T-cell (primary cell): Measurements from ENCODE around the gene CCDC85B. TPM values are rescaled to one million over a fixed set of nuclear protein-coding genes. Genes with fewer than 3 reads are reported as not detected.

Experiments used
- ATAC-seq, 4 experiments: fragments of 200-7000 bp in 3 of 4; fragments of 150-1000 bp in 1 of 4; cut with Tn5 transposase; replicated peaks in 1 of 4; 1 replicate in 3 of 4; 2 replicates in 1 of 4; pipeline ENCODE4 v1.10.0; 2021; ENCODE audit warnings: moderate library complexity in 3 of 4, mild to moderate bottlenecking in 2 of 4, moderate number of reproducible peaks in 1 of 4
- CTCF ChIA-PET, 2 donors: fragments of 300-600 bp; sonication (Branson Sonifier 250); formaldehyde crosslinking; loops; one replicate each; lab custom pipeline; 2022; ENCODE audit warnings: antibody characterized with exemption in 2 of 2; lab: Charles Lee
- POLR2A ChIA-PET, 2 donors: fragments of 300-600 bp; sonication (Branson Sonifier 250); formaldehyde crosslinking; loops; one replicate each; lab custom pipeline; 2022; ENCODE audit warnings: antibody characterized with exemption in 2 of 2; lab: Charles Lee
- DNase-seq, 35 experiments: peaks; one replicate each; pipeline versions ENCODE4 v3.0.0 to v3.0.0-alpha.2; 2013 to 2023
- H3K27ac ChIP-seq: one replicate; pipeline ENCODE4 v1.5.1; 2013; ENCODE audit warnings: low read length
- H3K27me3 ChIP-seq, 2 experiments: replicated peaks in 1 of 2; 1 replicate in 1 of 2; 2 replicates in 1 of 2; pipeline versions ENCODE4 v1.6.1 to v1.7.0; 2013; ENCODE audit warnings: low read length in 1 of 2, mixed read lengths in 1 of 2; ENCODE audit not compliant: control insufficient read depth in 2 of 2, insufficient read depth in 2 of 2; ENCODE audit errors: extremely low read depth in 1 of 2
- H3K36me3 ChIP-seq, 2 donors: 1 replicate in 1 of 2; 2 replicates in 1 of 2; pipeline versions ENCODE4 v1.6.1 to v1.7.0; 2013; ENCODE audit warnings: low read length in 1 of 2; ENCODE audit not compliant: control insufficient read depth in 2 of 2, insufficient read depth in 1 of 2; ENCODE audit errors: extremely low read depth in 1 of 2
- H3K4me1 ChIP-seq, 2 experiments: 1 replicate in 1 of 2; 2 replicates in 1 of 2; pipeline versions ENCODE4 v1.6.1 to v1.7.0; 2013; ENCODE audit warnings: low read length in 2 of 2, mixed read lengths in 1 of 2; ENCODE audit not compliant: insufficient read depth in 2 of 2, control insufficient read depth in 1 of 2; ENCODE audit errors: extremely low read depth in 1 of 2
- H3K4me3 ChIP-seq, 2 donors: 1 replicate in 1 of 2; 2 replicates in 1 of 2; pipeline versions ENCODE4 v1.5.1 to v1.7.0; 2013; ENCODE audit warnings: mild to moderate bottlenecking in 2 of 2, low read length in 1 of 2, moderate library complexity in 1 of 2; ENCODE audit not compliant: control insufficient read depth in 1 of 2; ENCODE audit errors: extremely low read depth in 1 of 2
- H3K9me3 ChIP-seq: 2 replicates; pipeline ENCODE4 v1.7.0; 2013
- H3K27ac Mint-ChIP-seq, 2 donors: one replicate each; pipeline ENCODE4 v1.8.0; 2020 to 2021; ENCODE audit warnings: mild to moderate bottlenecking in 2 of 2, mixed read lengths in 2 of 2
- H3K27me3 Mint-ChIP-seq, 2 donors: one replicate each; pipeline ENCODE4 v1.8.0; 2021 to 2022; ENCODE audit warnings: mixed read lengths in 2 of 2
- H3K36me3 Mint-ChIP-seq: one replicate; pipeline ENCODE4 v1.8.0; 2021; ENCODE audit warnings: mixed read lengths
- H3K4me1 Mint-ChIP-seq, 3 donors: one replicate each; pipeline ENCODE4 v1.8.0; 2020 to 2022; ENCODE audit warnings: mixed read lengths in 3 of 3, mild to moderate bottlenecking in 1 of 3
- H3K4me3 Mint-ChIP-seq, 3 donors: one replicate each; pipeline ENCODE4 v1.8.0; 2020 to 2022; ENCODE audit warnings: mild to moderate bottlenecking in 3 of 3, mixed read lengths in 3 of 3, moderate library complexity in 3 of 3
- H3K9me3 Mint-ChIP-seq, 3 donors: one replicate each; pipeline ENCODE4 v1.8.0; 2020 to 2022; ENCODE audit warnings: mixed read lengths in 3 of 3
- WGBS: methylation state at CpG from one replicate; pipeline ENCODE4 v1.1.5; 2013; ENCODE audit warnings: missing lambda C conversion rate; ENCODE audit not compliant: insufficient coverage; 5-methylcytosine and 5-hydroxymethylcytosine counted together
- total RNA-seq, 35 experiments: library from RNA in 6 of 35; stranded (reverse) in 6 of 35; fragments of 120-200 nt in 1 of 35; gene quantifications; one replicate each; pipeline versions ENCODE4 v1.2.1 to v1.2.4 and lab custom pipeline; 2013 to 2026

The CCDC85B gene
- total RNA-seq, 5 donors from 2014 or later (not counting 1 experiment from before 2014, with no cell fraction given): 20.3 to 39.0 (median 37.4) TPM

DNA sequence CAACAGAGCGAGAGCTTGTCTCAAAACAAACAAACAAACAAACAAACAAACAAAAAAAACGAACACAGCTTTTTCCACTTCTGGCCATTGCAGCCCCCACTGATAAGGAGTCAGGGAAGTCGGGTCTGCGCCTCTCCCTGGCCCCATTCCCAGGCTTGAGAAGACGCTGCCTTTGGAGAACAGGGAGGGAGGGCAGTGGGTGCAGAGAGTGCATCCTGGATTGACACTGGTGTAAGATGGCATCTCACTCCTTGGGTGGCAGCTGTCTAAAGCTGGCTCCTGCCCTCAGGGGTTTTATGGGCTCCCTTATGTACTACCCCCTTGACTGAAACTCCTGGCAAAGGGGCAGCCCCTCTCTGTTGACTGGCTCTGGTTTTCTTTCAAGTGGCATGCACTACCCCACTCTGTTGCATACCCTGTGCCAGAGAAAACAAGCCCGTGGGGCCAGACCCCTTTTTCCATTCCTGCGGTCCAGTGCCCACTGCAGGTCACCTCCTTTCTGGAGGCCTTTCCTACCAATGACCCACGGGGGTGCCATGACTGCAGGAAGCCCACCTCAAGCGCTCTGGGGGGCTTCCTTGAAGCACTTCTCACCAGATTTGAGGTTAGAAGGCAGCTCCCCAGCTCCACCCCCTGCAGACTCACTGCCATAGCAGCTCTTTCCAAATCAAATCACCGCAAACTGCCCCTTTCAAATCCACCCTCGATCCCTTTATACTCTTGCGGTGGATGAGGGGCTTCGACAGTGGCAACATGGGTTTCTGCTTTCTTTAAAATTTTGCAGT is 41.5 kb downstream of the CCDC85B start:
- H3K27me3 Mint-ChIP-seq: no peaks in the 10 kb centered on the region
- CTCF ChIA-PET: interaction anchor here in 1 of 2 donors (2.1 kb wide), 1 partner anchor 72 kb away, joined by 5 read pairs; the partner anchor contains the start of gene MUS81
- H3K27ac Mint-ChIP-seq: peak overlapping the region; percentile 28 to 49
- no peaks in the 10 kb centered on the region for H3K9me3 Mint-ChIP-seq
- 69% methylated on average over 11 of the region's 13 CpGs for WGBS
- ATAC-seq (no peak), DNase-seq (peak in 1 of 35 experiments; percentile 27)
- Histone ChIP-seq H3K9me3 (no peaks in the 10 kb centered on the region), H3K27me3 (no peaks in the 10 kb centered on the region), H3K4me1 (peaks cover 11 to 40% of the 10 kb centered on the region in 2 experiments), H3K36me3 (no peaks in the 10 kb centered on the region), H3K27ac (no peak overlapping the region), H3K4me3 (no peak overlapping the region)
- H3K4me3 Mint-ChIP-seq: peak overlapping the region in 1 of 3 donors; percentile 27
- H3K36me3 Mint-ChIP-seq: no peaks in the 10 kb centered on the region
- peaks cover 30 to 39% (median 36%) of the 10 kb centered on the region in 3 donors for H3K4me1 Mint-ChIP-seq
- POLR2A ChIA-PET: interaction anchor here in 1 of 2 donors (0.6 kb wide), 1 partner anchor 10 kb away, joined by 3 read pairs; no protein-coding TSS in a partner anchor

DNA sequence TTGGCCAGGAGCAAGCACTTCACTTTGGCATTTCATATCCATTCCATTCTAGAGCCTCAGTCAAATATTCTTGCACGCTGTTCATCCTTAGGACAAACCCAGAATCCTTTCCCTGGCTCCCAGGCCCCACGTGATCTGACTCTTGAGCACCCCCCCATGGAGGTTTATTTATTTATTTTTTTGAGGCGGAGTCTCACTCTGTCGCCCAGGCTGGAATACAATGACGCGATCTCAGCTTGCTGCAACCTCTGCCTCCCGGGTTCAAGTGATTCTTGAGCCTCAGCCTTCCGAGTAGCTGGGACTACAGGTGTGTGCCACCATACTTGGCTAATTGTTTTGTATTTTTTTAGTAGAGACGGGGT is 42.1 kb downstream of the CCDC85B start:
- no peak for DNase-seq
- H3K27me3 ChIP-seq: no peaks in the 10 kb centered on the region
- H3K27me3 Mint-ChIP-seq: no peaks in the 10 kb centered on the region
- H3K4me1 Mint-ChIP-seq: peaks cover 24 to 33% (median 30%) of the 10 kb centered on the region in 3 donors
- peaks cover 10 to 35% of the 10 kb centered on the region in 2 experiments for H3K4me1 ChIP-seq
- no peaks in the 10 kb centered on the region for H3K36me3 Mint-ChIP-seq
- peak overlapping the region in 1 of 2 donors; percentile 28 for H3K27ac Mint-ChIP-seq
- no peak overlapping the region for H3K4me3 Mint-ChIP-seq
- WGBS: 82% methylated on average over 5 of the region's 9 CpGs
- no peak for ATAC-seq
- POLR2A ChIA-PET: interaction anchor here in 1 of 2 donors (0.6 kb wide), 1 partner anchor 11 kb away, joined by 3 read pairs; no protein-coding TSS in a partner anchor
- no peak overlapping the region for H3K4me3 ChIP-seq
- H3K9me3 ChIP-seq: no peaks in the 10 kb centered on the region
- H3K36me3 ChIP-seq: no peaks in the 10 kb centered on the region
- no peak overlapping the region for H3K27ac ChIP-seq
- CTCF ChIA-PET: interaction anchor here (0.9 to 2.1 kb wide), 2 partner anchors 42 to 73 kb away, joined by 3 to 5 read pairs; partner anchors contain the start of genes CCDC85B (in 1 of the 2) and MUS81 (in 1 of the 2)
- no peaks in the 10 kb centered on the region for H3K9me3 Mint-ChIP-seq

DNA sequence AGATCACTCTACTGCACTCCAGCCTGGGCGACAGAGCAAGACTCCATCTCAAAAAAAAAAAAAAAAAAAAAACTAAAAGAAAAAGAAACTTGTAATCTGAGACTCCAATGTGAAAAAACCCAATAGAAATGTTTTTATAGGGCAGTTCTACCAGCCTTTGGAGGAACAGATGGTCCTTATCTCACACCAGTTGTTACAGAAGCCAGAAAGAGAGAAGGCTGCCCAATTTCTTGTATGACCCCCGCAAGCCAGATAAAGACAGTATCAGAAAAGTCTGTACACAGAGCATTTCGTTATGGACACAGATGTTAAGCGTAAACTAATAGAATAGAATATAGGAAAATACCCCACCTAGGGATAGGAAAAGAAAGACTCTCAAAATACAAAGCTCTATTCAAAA is 43.5 kb downstream of the CCDC85B start:
- Histone ChIP-seq H3K36me3 (no peaks in the 10 kb centered on the region), H3K4me1 (peaks cover under 1 to 20% of the 10 kb centered on the region in 2 experiments), H3K27ac (no peak overlapping the region), H3K27me3 (peaks cover 0 to 5% of the 10 kb centered on the region in 2 experiments), H3K9me3 (no peaks in the 10 kb centered on the region), H3K4me3 (no peak overlapping the region)
- Mint-ChIP-seq H3K4me1 (peaks cover 10 to 19% (median 18%) of the 10 kb centered on the region in 3 donors), H3K27ac (no peak overlapping the region), H3K9me3 (no peaks in the 10 kb centered on the region), H3K36me3 (no peaks in the 10 kb centered on the region), H3K27me3 (no peaks in the 10 kb centered on the region), H3K4me3 (no peak overlapping the region)
- ChIA-PET CTCF (no interaction called here), POLR2A (interaction anchor here in 1 of 2 donors (0.7 kb wide), 1 partner anchor 14 kb away, joined by 4 read pairs; no protein-coding TSS in a partner anchor)
- ATAC-seq (no peak), DNase-seq (no peak)
- no CpG with 5 or more reads among the region's 4 CpGs for WGBS

DNA sequence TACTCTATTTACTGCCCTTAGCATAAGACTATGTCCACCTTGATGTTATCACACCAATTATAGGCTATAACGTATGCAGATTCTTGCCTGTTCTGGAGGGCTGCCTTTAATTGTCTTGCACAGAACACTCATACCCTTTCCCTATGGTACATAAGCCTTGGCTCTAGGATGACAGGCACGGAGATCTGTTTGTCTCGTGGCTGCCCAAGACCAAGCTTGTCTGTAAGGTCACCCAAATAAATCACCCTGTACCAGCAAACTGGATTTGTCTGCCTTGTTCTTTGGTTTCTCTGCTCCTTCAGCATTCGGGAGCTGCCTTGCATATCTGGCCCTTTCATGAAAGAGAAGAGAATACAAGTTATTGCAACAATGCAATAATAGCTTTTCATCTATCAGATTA is 47.3 kb downstream of the CCDC85B start:
- no peak for ATAC-seq
- no peak overlapping the region for H3K27ac Mint-ChIP-seq
- 55% methylated on average over 2 of the region's 4 CpGs for WGBS

More for the DNA sequence above, 47.3 kb downstream of the CCDC85B start:
- no peak for DNase-seq
- Histone ChIP-seq H3K36me3 (no peaks in the 10 kb centered on the region), H3K4me3 (no peak overlapping the region), H3K9me3 (no peaks in the 10 kb centered on the region), H3K27ac (no peak overlapping the region), H3K27me3 (peaks cover 0 to 13% of the 10 kb centered on the region in 2 experiments), H3K4me1 (peaks cover 0 to under 1% of the 10 kb centered on the region in 2 experiments)
- H3K4me3 Mint-ChIP-seq: no peak overlapping the region
- H3K4me1 Mint-ChIP-seq: peaks cover 0 to 5% (median 0%) of the 10 kb centered on the region in 3 donors
- H3K27me3 Mint-ChIP-seq: no peaks in the 10 kb centered on the region
- ChIA-PET CTCF (interaction anchor here in 1 of 2 donors (0.6 kb wide), 1 partner anchor 413 kb away, joined by 3 read pairs; the partner anchor contains the start of gene SCYL1), POLR2A (no interaction called here)
- H3K9me3 Mint-ChIP-seq: no peaks in the 10 kb centered on the region
- H3K36me3 Mint-ChIP-seq: no peaks in the 10 kb centered on the region

Other genes with a start within 250 kb of the CCDC85B start
- 100 to 1,000 TPM; 155 to 302 (median 172) TPM for gene RELA, start 227.8 kb upstream of the CCDC85B start, total RNA-seq
- gene KAT5, start 178.4 kb upstream of the CCDC85B start, total RNA-seq: 100 to 1,000 TPM in 4 of 5 donors, 10 to 100 TPM in 1; 99.9 to 111 (median 104) TPM
- gene RNASEH2C, start 169.9 kb upstream of the CCDC85B start, total RNA-seq: 10 to 100 TPM; 35.8 to 77.4 (median 70.7) TPM
- 10 to 100 TPM; 17.7 to 31.6 (median 30.1) TPM for gene AP5B1, start 109.7 kb upstream of the CCDC85B start, total RNA-seq
- under 1 TPM in 2 of 5 donors, not detected in 3; 0.12 to 0.13 TPM for gene OVOL1, start 103.6 kb upstream of the CCDC85B start, total RNA-seq
- gene SNX32, start 56.7 kb upstream of the CCDC85B start, total RNA-seq: 1 to 10 TPM in 4 of 5 donors, under 1 TPM in 1; 0.26 to 1.4 (median 1.2) TPM
- gene CFL1, start 32.5 kb upstream of the CCDC85B start, total RNA-seq: 100 to 1,000 TPM; 584 to 761 (median 636) TPM
- gene MUS81, start 30.2 kb upstream of the CCDC85B start, total RNA-seq: 100 to 1,000 TPM in 2 of 5 donors, 10 to 100 TPM in 3; 55.5 to 118 (median 95.6) TPM
- gene EFEMP2, start 17.9 kb upstream of the CCDC85B start, total RNA-seq: 10 to 100 TPM in 3 of 5 donors, 1 to 10 TPM in 2; 7.0 to 14.1 (median 10.2) TPM
- gene CTSW, start 10.8 kb upstream of the CCDC85B start, total RNA-seq: 100 to 1,000 TPM in 1 of 5 donors, 10 to 100 TPM in 4; 45.3 to 127 (median 66.4) TPM
- 10 to 100 TPM; 30.2 to 47.1 (median 39.2) TPM for gene FIBP, start 2.2 kb upstream of the CCDC85B start, total RNA-seq
- 1 to 10 TPM in 2 of 5 donors, under 1 TPM in 3; 0.49 to 1.6 (median 0.65) TPM for gene FOSL1, start 9.7 kb downstream of the CCDC85B start, total RNA-seq
- gene C11orf68, start 28.4 kb downstream of the CCDC85B start, total RNA-seq: 10 to 100 TPM; 20.5 to 66.7 (median 63.3) TPM
- 100 to 1,000 TPM in 3 of 5 donors, 10 to 100 TPM in 2; 56.3 to 122 (median 107) TPM for gene DRAP1, start 28.8 kb downstream of the CCDC85B start, total RNA-seq
- not detected for gene TSGA10IP, start 54.8 kb downstream of the CCDC85B start, total RNA-seq
- gene SART1, start 71.1 kb downstream of the CCDC85B start, total RNA-seq: 10 to 100 TPM; 70.9 to 95.2 (median 89.9) TPM
- gene EIF1AD, start 111.5 kb downstream of the CCDC85B start, total RNA-seq: 100 to 1,000 TPM in 1 of 5 donors, 10 to 100 TPM in 4; 50.7 to 114 (median 58.8) TPM
- gene BANF1, start 111.8 kb downstream of the CCDC85B start, total RNA-seq: 100 to 1,000 TPM in 1 of 5 donors, 10 to 100 TPM in 4; 70.9 to 101 (median 82.6) TPM
- gene CST6, start 121.3 kb downstream of the CCDC85B start, total RNA-seq: not detected
- not detected for gene CATSPER1, start 135.8 kb downstream of the CCDC85B start, total RNA-seq
- gene GAL3ST3, start 158.5 kb downstream of the CCDC85B start, total RNA-seq: under 1 TPM in 1 of 5 donors, not detected in 4; 0.18 TPM
- gene SF3B2, start 161.7 kb downstream of the CCDC85B start, total RNA-seq: 100 to 1,000 TPM; 189 to 264 (median 224) TPM
- gene PACS1, start 179.6 kb downstream of the CCDC85B start, total RNA-seq: 100 to 1,000 TPM; 222 to 268 (median 236) TPM